HG02642 (cell line): ENCODE measurements around the gene SIGLEC12.
"Not testable (repeated sequence)": the region's sequence is repeated elsewhere in the genome, so short reads cannot be mapped to it uniquely, and the experiment has no call there.

Experiments used
- ATAC-seq: cut with Tn5 transposase; IDR thresholded peaks from one replicate; pipeline ENCODE4 v1.9.1; 2021; ENCODE audit warnings: mild to moderate bottlenecking; ENCODE audit not compliant: unreplicated experiment, poor library complexity

Gene SIGLEC12

GRCh38 chr19:51488491-51488890 lies 13.1 kb downstream of the SIGLEC12 start:
- no peak for ATAC-seq

GRCh38 chr19:51485960-51486660 lies 15.5 kb downstream of the SIGLEC12 start:
- no peak for ATAC-seq

DNA sequence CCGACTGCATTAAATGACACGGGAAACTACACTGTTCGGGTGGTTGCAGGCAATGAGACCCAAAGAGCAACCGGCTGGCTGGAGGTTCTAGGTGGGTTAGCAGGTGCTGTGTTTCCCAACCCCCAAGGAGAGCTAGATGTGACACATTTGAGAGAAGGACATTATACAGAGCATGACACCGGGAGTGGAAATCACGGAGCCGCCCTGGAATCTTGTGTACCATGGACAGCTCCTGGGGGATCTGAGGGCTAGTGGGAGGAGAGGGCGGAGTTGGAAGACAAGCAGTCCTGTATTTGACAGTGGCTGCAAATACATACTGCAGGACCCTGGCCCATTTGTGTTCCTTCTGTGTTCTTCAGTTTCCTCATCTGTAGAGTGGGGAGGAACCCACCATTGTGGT lies 21.0 kb downstream of the SIGLEC12 start:
- ATAC-seq: no peak

GRCh38 chr19:51479531-51480331 lies 21.9 kb downstream of the SIGLEC12 start:
- no peak for ATAC-seq

GRCh38 chr19:51478381-51479234 lies 23.0 kb downstream of the SIGLEC12 start, which contains the start of gene CEACAM18:
Gene CEACAM18 (plus strand): TSS chr19:51478539.
- no peak for ATAC-seq

GRCh38 chr19:51477344-51477743 lies 24.3 kb downstream of the SIGLEC12 start:
- ATAC-seq: no peak

- no peak for ATAC-seq
These were observed 25.4 kb downstream of the SIGLEC12 start for GRCh38 chr19:51476164-51476563.

- no peak for ATAC-seq
These were observed 28.4 kb downstream of the SIGLEC12 start for GRCh38 chr19:51473009-51473707.

- ATAC-seq: no peak
These were observed 29.0 kb downstream of the SIGLEC12 start for GRCh38 chr19:51472607-51473006.

DNA sequence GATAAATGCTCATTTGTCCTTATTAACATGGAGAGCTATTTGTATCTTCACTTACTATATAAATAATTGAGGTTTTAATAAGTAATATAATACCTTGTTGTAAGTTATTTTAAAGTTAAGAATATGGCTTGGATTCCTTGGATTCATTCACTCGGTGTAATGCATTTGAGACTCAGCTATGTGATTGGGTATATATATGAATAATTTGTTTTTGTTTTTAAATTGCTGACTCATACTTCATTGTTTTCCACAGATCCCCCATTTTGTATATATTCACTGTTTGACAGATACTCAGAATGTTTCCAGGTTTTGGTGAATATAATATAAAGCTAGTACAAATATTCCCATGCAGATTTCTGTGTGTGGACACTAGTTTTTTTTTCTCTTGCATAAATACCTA lies 30.1 kb downstream of the SIGLEC12 start:
- no peak for ATAC-seq

- ATAC-seq: no peak
These were observed 30.6 kb downstream of the SIGLEC12 start for GRCh38 chr19:51470966-51471365.

- no peak for ATAC-seq
These were observed 32.0 kb downstream of the SIGLEC12 start for GRCh38 chr19:51469629-51470028.

- no peak for ATAC-seq
These were observed 32.4 kb downstream of the SIGLEC12 start for GRCh38 chr19:51469162-51469561.

- no peak for ATAC-seq
These were observed 33.1 kb downstream of the SIGLEC12 start for GRCh38 chr19:51468545-51468920.

- ATAC-seq: no peak
These were observed 33.6 kb downstream of the SIGLEC12 start for GRCh38 chr19:51467864-51468544.

- no peak for ATAC-seq
These were observed 34.9 kb downstream of the SIGLEC12 start for GRCh38 chr19:51466723-51467122.

DNA sequence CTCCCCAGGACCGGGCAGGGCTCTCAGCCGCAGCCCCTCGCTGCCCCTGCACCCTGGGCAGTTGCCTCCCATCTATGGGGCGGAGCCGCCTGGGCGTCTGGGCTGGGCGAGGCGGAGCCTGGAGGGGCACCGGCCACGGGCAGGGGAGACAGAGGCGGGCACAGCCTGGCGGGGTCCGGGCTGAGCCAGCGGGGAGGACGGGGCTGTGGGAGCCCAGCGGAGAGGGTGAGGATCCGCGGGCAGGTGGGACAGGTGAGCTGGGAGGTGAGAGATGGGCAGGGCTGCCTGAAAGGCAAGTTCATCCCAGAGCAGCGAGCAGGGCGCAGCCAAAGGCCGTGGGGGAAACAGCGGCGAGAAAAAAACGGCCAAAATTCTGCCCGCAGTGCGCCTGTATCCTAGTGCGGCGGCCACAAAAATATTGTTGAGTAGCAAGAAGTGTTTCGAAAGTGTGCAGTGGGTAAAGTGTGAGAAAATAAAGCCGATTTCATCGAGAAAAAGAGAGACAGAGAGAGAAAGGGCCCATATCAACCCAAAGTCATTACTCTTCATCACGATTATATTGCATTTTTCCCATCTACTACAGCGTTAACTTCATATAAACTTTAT lies 37.5 kb downstream of the SIGLEC12 start:
- ATAC-seq: not testable (repeated sequence)

GRCh38 chr19:51462681-51463080 lies 38.9 kb downstream of the SIGLEC12 start:
- no peak for ATAC-seq

- no peak for ATAC-seq
These were observed 39.3 kb downstream of the SIGLEC12 start for GRCh38 chr19:51462276-51462675.
